ENCODE measurements around the gene DDIAS. TPM values are rescaled to one million over a fixed set of nuclear protein-coding genes. Genes with fewer than 3 reads are reported as not detected.
"Not testable (repeated sequence)": the region's sequence is repeated elsewhere in the genome, so short reads cannot be mapped to it uniquely, and the experiment has no call there.

Gene DDIAS
- total RNA-seq, 2 donors from 2014 or later, result 1.2 TPM; not detected in 1

- H3K9me3 ChIP-seq, result no peaks in the 10 kb centered on the region
- H3K27ac ChIP-seq, result no peak overlapping the region
- H3K27me3 ChIP-seq (replicated peaks; ENCODE audit: insufficient read depth), result no peaks in the 10 kb centered on the region
- ATAC-seq (ENCODE audit: insufficient number of reproducible peaks, low FRiP score, low read depth), result no peak
- TF ChIP-seq CTCF (IDR thresholded peaks at IDR 0.05), result no peak
- H3K4me1 ChIP-seq (ENCODE audit: control insufficient read depth in 1 of 2, low read depth in 2 of 2), result no peaks in the 10 kb centered on the region
- no peak for DNase-seq (ENCODE audit: low spot score)
- H3K36me3 ChIP-seq, result no peaks in the 10 kb centered on the region
- no peak overlapping the region for H3K4me3 ChIP-seq
These were observed 58.6 kb downstream of the DDIAS start for GRCh38 chr11:82959987-82960778.

GRCh38 chr11:82960779-82961143 is 59.2 kb downstream of the DDIAS start:
- no peak for ATAC-seq (ENCODE audit: insufficient number of reproducible peaks, low FRiP score, low read depth)
- DNase-seq (ENCODE audit: low spot score), result no peak

GRCh38 chr11:82962021-82962420 is 60.5 kb downstream of the DDIAS start:
- H3K27ac ChIP-seq; H3K4me3 ChIP-seq; H3K4me1 ChIP-seq (ENCODE audit: control insufficient read depth in 1 of 2, low read depth in 2 of 2); ATAC-seq (ENCODE audit: insufficient number of reproducible peaks, low FRiP score, low read depth); H3K9me3 ChIP-seq; H3K36me3 ChIP-seq; DNase-seq (ENCODE audit: low spot score); H3K27me3 ChIP-seq (replicated peaks; ENCODE audit: insufficient read depth): not testable (repeated sequence)

More at GRCh38 chr11:82960779-82961143, 59.2 kb downstream of the DDIAS start:
- Histone ChIP-seq H3K27ac (no peak overlapping the region), H3K4me1 (ENCODE audit: control insufficient read depth in 1 of 2, low read depth in 2 of 2) (no peaks in the 10 kb centered on the region), H3K9me3 (no peaks in the 10 kb centered on the region), H3K4me3 (no peak overlapping the region), H3K27me3 (replicated peaks; ENCODE audit: insufficient read depth) (no peaks in the 10 kb centered on the region), H3K36me3 (no peaks in the 10 kb centered on the region)
- no peak for TF ChIP-seq CTCF (IDR thresholded peaks at IDR 0.05)

GRCh38 chr11:82967381-82967780 is 65.8 kb downstream of the DDIAS start:
- Histone ChIP-seq H3K4me1 (ENCODE audit: control insufficient read depth in 1 of 2, low read depth in 2 of 2) (no peaks in the 10 kb centered on the region), H3K27ac (no peak overlapping the region), H3K4me3 (no peak overlapping the region), H3K36me3 (no peaks in the 10 kb centered on the region), H3K9me3 (no peaks in the 10 kb centered on the region), H3K27me3 (replicated peaks; ENCODE audit: insufficient read depth) (no peaks in the 10 kb centered on the region)
- no peak for ATAC-seq (ENCODE audit: insufficient number of reproducible peaks, low FRiP score, low read depth)
- TF ChIP-seq CTCF (IDR thresholded peaks at IDR 0.05), result no peak
- no peak for DNase-seq (ENCODE audit: low spot score)

GRCh38 chr11:82969811-82970210 is 68.3 kb downstream of the DDIAS start:
- H3K9me3 ChIP-seq, result no peaks in the 10 kb centered on the region
- H3K27ac ChIP-seq, result no peak overlapping the region
- no peaks in the 10 kb centered on the region for H3K4me1 ChIP-seq (ENCODE audit: control insufficient read depth in 1 of 2, low read depth in 2 of 2)
- no peak overlapping the region for H3K4me3 ChIP-seq
- TF ChIP-seq CTCF (IDR thresholded peaks at IDR 0.05), result no peak
- DNase-seq (ENCODE audit: low spot score), result no peak
- H3K27me3 ChIP-seq (replicated peaks; ENCODE audit: insufficient read depth), result no peaks in the 10 kb centered on the region
- no peaks in the 10 kb centered on the region for H3K36me3 ChIP-seq
- ATAC-seq (ENCODE audit: insufficient number of reproducible peaks, low FRiP score, low read depth), result no peak

- H3K4me3 ChIP-seq, result not testable (repeated sequence)
These were observed 69.1 kb downstream of the DDIAS start for GRCh38 chr11:82970507-82971083.

GRCh38 chr11:82971519-82971946 is 70.0 kb downstream of the DDIAS start:
- not testable (repeated sequence) for H3K27me3 ChIP-seq (replicated peaks; ENCODE audit: insufficient read depth); ATAC-seq (ENCODE audit: insufficient number of reproducible peaks, low FRiP score, low read depth); H3K4me1 ChIP-seq (ENCODE audit: control insufficient read depth in 1 of 2, low read depth in 2 of 2); H3K4me3 ChIP-seq; H3K9me3 ChIP-seq; DNase-seq (ENCODE audit: low spot score); H3K36me3 ChIP-seq; H3K27ac ChIP-seq

More at GRCh38 chr11:82970507-82971083, 69.1 kb downstream of the DDIAS start:
- ATAC-seq (ENCODE audit: insufficient number of reproducible peaks, low FRiP score, low read depth); H3K4me1 ChIP-seq (ENCODE audit: control insufficient read depth in 1 of 2, low read depth in 2 of 2); H3K9me3 ChIP-seq; H3K27ac ChIP-seq; H3K36me3 ChIP-seq; H3K27me3 ChIP-seq (replicated peaks; ENCODE audit: insufficient read depth); DNase-seq (ENCODE audit: low spot score): not testable (repeated sequence)
